Caco-2 (cell line): ENCODE data around the gene ATP5ME. TPM values are rescaled to one million over a fixed set of nuclear protein-coding genes. Genes with fewer than 3 reads are reported as not detected.

ENCODE experiments used
- BruUV-seq: library from RNA; stranded (reverse); fragments of 400-500 nt; replicated peaks from 2 replicates; lab custom pipeline; 2021; lab: Mats Ljungman, UMichigan
- CTCF ChIA-PET: fragments of 300-600 bp; sonication (Branson Sonifier 250); formaldehyde crosslinking; loops from one replicate; lab custom pipeline; 2022; ENCODE audit warnings: antibody characterized with exemption; lab: Charles Lee
- POLR2A ChIA-PET: fragments of 300-600 bp; sonication (Branson Sonifier 250); formaldehyde crosslinking; loops from one replicate; lab custom pipeline; 2022; ENCODE audit warnings: antibody characterized with exemption; lab: Charles Lee
- DNase-seq, 2 experiments: peaks; one replicate each; pipeline versions ENCODE4 v3.0.0 to v3.0.0-alpha.2; 2020 to 2022
- H3K27me3 ChIP-seq: replicated peaks from 2 replicates; pipeline ENCODE4 v1.6.0; 2011; ENCODE audit warnings: low read length; ENCODE audit not compliant: control insufficient read depth, insufficient read depth
- H3K36me3 ChIP-seq: 2 replicates; pipeline ENCODE4 v1.5.1; 2011; ENCODE audit warnings: low read length; ENCODE audit not compliant: control insufficient read depth, insufficient read depth
- H3K4me1 ChIP-seq: fragments of 250-450 bp; sonication (Bioruptor Pico); 2 replicates; pipeline ENCODE4 v1.5.1; 2020; ENCODE audit warnings: mild to moderate bottlenecking
- H3K4me3 ChIP-seq: 2 replicates; pipeline ENCODE4 v1.5.1; 2011; ENCODE audit warnings: low read depth, mild to moderate bottlenecking, control low read depth, low read length
- H3K9me3 ChIP-seq: fragments of 250-450 bp; sonication (Bioruptor Pico); 2 replicates; pipeline ENCODE4 v1.5.1; 2020; ENCODE audit warnings: mild to moderate bottlenecking, moderate library complexity
- H3K27ac Mint-ChIP-seq: one replicate; pipeline ENCODE4 v1.8.0; 2022; ENCODE audit warnings: mixed read lengths; ENCODE audit not compliant: unreplicated experiment
- H3K27me3 Mint-ChIP-seq: one replicate; pipeline ENCODE4 v1.8.0; 2022; ENCODE audit warnings: mixed read lengths; ENCODE audit not compliant: insufficient read depth, unreplicated experiment
- H3K36me3 Mint-ChIP-seq: one replicate; pipeline ENCODE4 v1.8.0; 2022; ENCODE audit warnings: mild to moderate bottlenecking, mixed read lengths; ENCODE audit not compliant: insufficient read depth, unreplicated experiment
- H3K4me1 Mint-ChIP-seq: one replicate; pipeline ENCODE4 v1.8.0; 2022; ENCODE audit warnings: low read depth, mixed read lengths; ENCODE audit not compliant: unreplicated experiment
- H3K4me3 Mint-ChIP-seq: one replicate; pipeline ENCODE4 v1.8.0; 2022; ENCODE audit warnings: mild to moderate bottlenecking, moderate library complexity, mixed read lengths; ENCODE audit not compliant: unreplicated experiment
- H3K9me3 Mint-ChIP-seq: one replicate; pipeline ENCODE4 v1.8.0; 2022; ENCODE audit warnings: mixed read lengths; ENCODE audit not compliant: unreplicated experiment
- CTCF ChIP-seq, 2 experiments: fragments of 200-600 bp in 1 of 2; IDR thresholded peaks; 1 replicate in 1 of 2; 2 replicates in 1 of 2; pipeline versions ENCODE4 v1.5.1 to v1.8.0; 2011 to 2022; ENCODE audit warnings: antibody characterized with exemption in 1 of 2, control low read depth in 1 of 2, inconsistent platforms in 1 of 2, low read depth in 1 of 2, low read length in 1 of 2, mild to moderate bottlenecking in 1 of 2, moderate library complexity in 1 of 2; ENCODE audit not compliant: insufficient read depth in 1 of 2, severe bottlenecking in 1 of 2, unreplicated experiment in 1 of 2
- intact Hi-C: fragments of 100-400 bp; cut with micrococcal nuclease; formaldehyde crosslinking; loops from one replicate; pipeline ENCODE4 v1.10.0; 2022; ENCODE audit not compliant: unreplicated experiment
- total RNA-seq: library from RNA; stranded (reverse); gene quantifications from 2 replicates; pipeline ENCODE4 v1.2.3, GENCODE V29; 2022

The ATP5ME gene
- total RNA-seq, 1 experiment from 2014 or later: 244 TPM

GRCh38 chr4:629915-630641 lies 44.0 kb downstream of the ATP5ME start:
- H3K4me3 ChIP-seq: no peak overlapping the region
- no TSS peak for BruUV-seq
- no peaks in the 10 kb centered on the region for H3K36me3 ChIP-seq
- ChIA-PET CTCF (no interaction called here), POLR2A (no interaction called here)
- TF ChIP-seq CTCF (IDR thresholded peaks at IDR 0.05; ENCODE audit: insufficient read depth in 1 of 2, low read depth in 1 of 2, low read length in 1 of 2, severe bottlenecking in 1 of 2, unreplicated experiment in 1 of 2): no peak
- Mint-ChIP-seq H3K27me3 (no peaks in the 10 kb centered on the region), H3K9me3 (peaks cover 14% of the 10 kb centered on the region), H3K4me3 (no peak overlapping the region), H3K36me3 (peaks cover 5% of the 10 kb centered on the region), H3K27ac (peak overlapping the region; percentile 73), H3K4me1 (no peaks in the 10 kb centered on the region)
- no peaks in the 10 kb centered on the region for H3K9me3 ChIP-seq
- DNase-seq: peak in 1 of 2 experiments; percentile 14
- no peaks in the 10 kb centered on the region for H3K4me1 ChIP-seq
- no peaks in the 10 kb centered on the region for H3K27me3 ChIP-seq
- intact Hi-C loops: no loop called here

GRCh38 chr4:629636-629914 lies 44.5 kb downstream of the ATP5ME start:
- H3K9me3 Mint-ChIP-seq: peaks cover 14% of the 10 kb centered on the region
- CTCF ChIA-PET: no interaction called here
- Histone ChIP-seq H3K4me1 (no peaks in the 10 kb centered on the region), H3K4me3 (no peak overlapping the region), H3K27me3 (no peaks in the 10 kb centered on the region), H3K9me3 (no peaks in the 10 kb centered on the region), H3K36me3 (no peaks in the 10 kb centered on the region)
- H3K4me1 Mint-ChIP-seq: no peaks in the 10 kb centered on the region
- intact Hi-C loops: no loop called here
- no peak for DNase-seq
- POLR2A ChIA-PET: no interaction called here
- H3K27me3 Mint-ChIP-seq: no peaks in the 10 kb centered on the region
- no TSS peak for BruUV-seq
- H3K36me3 Mint-ChIP-seq: peaks cover 5% of the 10 kb centered on the region
- no peak overlapping the region for H3K4me3 Mint-ChIP-seq
- no peak for TF ChIP-seq CTCF (IDR thresholded peaks at IDR 0.05; ENCODE audit: insufficient read depth in 1 of 2, low read depth in 1 of 2, low read length in 1 of 2, severe bottlenecking in 1 of 2, unreplicated experiment in 1 of 2)
- H3K27ac Mint-ChIP-seq: peak overlapping the region; percentile 73

GRCh38 chr4:628821-629635 lies 45.0 kb downstream of the ATP5ME start:
- H3K4me1 ChIP-seq: no peaks in the 10 kb centered on the region
- H3K36me3 Mint-ChIP-seq: peaks cover 5% of the 10 kb centered on the region
- H3K27me3 Mint-ChIP-seq: no peaks in the 10 kb centered on the region
- intact Hi-C loops: no loop called here
- H3K36me3 ChIP-seq: no peaks in the 10 kb centered on the region
- DNase-seq: peak in 1 of 2 experiments; percentile 29
- H3K4me1 Mint-ChIP-seq: no peaks in the 10 kb centered on the region
- no peak overlapping the region for H3K4me3 ChIP-seq
- no peaks in the 10 kb centered on the region for H3K27me3 ChIP-seq
- BruUV-seq: no TSS peak
- H3K9me3 ChIP-seq: no peaks in the 10 kb centered on the region
- no peak overlapping the region for H3K27ac Mint-ChIP-seq
- no peak overlapping the region for H3K4me3 Mint-ChIP-seq
- H3K9me3 Mint-ChIP-seq: peaks cover 14% of the 10 kb centered on the region
- POLR2A ChIA-PET: no interaction called here
- no peak for TF ChIP-seq CTCF (IDR thresholded peaks at IDR 0.05; ENCODE audit: insufficient read depth in 1 of 2, low read depth in 1 of 2, low read length in 1 of 2, severe bottlenecking in 1 of 2, unreplicated experiment in 1 of 2)
- CTCF ChIA-PET: no interaction called here
